Chondrocyte (in vitro differentiated cells): Measurements from ENCODE around the gene KIAA0040. TPM values are rescaled to one million over a fixed set of nuclear protein-coding genes. Genes with fewer than 3 reads are reported as not detected.

Experiments used
- DNase-seq: peaks from one replicate; pipeline ENCODE4 v3.0.0; 2021; ENCODE audit warnings: mixed read lengths, low spot score
- H3K27ac Mint-ChIP-seq: one replicate; pipeline ENCODE4 v1.8.0; 2021; ENCODE audit warnings: mild to moderate bottlenecking, moderate library complexity, mixed read lengths; ENCODE audit not compliant: unreplicated experiment
- H3K27me3 Mint-ChIP-seq: 2 replicates; pipeline ENCODE4 v1.8.0; 2021; ENCODE audit warnings: low read depth, mixed read lengths
- H3K36me3 Mint-ChIP-seq: 2 replicates; pipeline ENCODE4 v1.8.0; 2021; ENCODE audit warnings: low read depth, mixed read lengths
- H3K4me1 Mint-ChIP-seq: 2 replicates; pipeline ENCODE4 v1.8.0; 2021; ENCODE audit warnings: low read depth, mild to moderate bottlenecking, mixed read lengths
- H3K4me3 Mint-ChIP-seq: one replicate; pipeline ENCODE4 v1.8.0; 2021; ENCODE audit warnings: mild to moderate bottlenecking, moderate library complexity, mixed read lengths; ENCODE audit not compliant: unreplicated experiment
- H3K9me3 Mint-ChIP-seq: 2 replicates; pipeline ENCODE4 v1.8.0; 2021; ENCODE audit warnings: low read depth, mixed read lengths
- total RNA-seq: library from RNA; stranded (reverse); gene quantifications from 3 replicates; pipeline ENCODE4 v1.2.1, GENCODE V29; 2021
- TF ChIP-seq, protein P1 (sequence below): fragments of 200-600 bp; sonication (generic); IDR thresholded peaks from 2 replicates; pipeline ENCODE4 v1.5.0; 2021; ENCODE audit warnings: antibody characterized with exemption, mild to moderate bottlenecking, moderate library complexity

The KIAA0040 gene
- total RNA-seq, 1 donor from 2014 or later, result 0.75 TPM

DNA sequence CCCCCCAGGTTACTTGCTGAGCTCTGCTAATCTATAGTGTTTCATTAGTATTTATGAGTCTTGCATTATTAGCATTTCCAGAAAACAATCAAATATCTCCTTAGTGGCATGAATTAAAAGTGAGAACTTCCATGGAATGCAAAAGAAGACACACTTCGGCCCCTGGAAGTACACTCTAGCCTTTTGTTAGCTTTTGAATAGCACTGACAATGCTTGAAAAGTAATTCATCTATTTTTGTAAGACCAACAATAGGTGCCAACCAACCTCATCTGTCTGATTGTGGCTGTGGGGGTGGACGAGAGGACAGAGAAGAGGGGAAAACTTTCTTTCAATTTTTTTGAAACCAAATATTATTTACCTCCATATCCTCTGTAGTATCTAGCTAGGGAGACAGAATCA, 27.8 kb downstream of the KIAA0040 start:
- no peak overlapping the region for H3K27ac Mint-ChIP-seq
- H3K9me3 Mint-ChIP-seq, result no peaks in the 10 kb centered on the region
- H3K4me3 Mint-ChIP-seq, result no peak overlapping the region
- no peaks in the 10 kb centered on the region for H3K36me3 Mint-ChIP-seq
- TF ChIP-seq, protein P1, sequence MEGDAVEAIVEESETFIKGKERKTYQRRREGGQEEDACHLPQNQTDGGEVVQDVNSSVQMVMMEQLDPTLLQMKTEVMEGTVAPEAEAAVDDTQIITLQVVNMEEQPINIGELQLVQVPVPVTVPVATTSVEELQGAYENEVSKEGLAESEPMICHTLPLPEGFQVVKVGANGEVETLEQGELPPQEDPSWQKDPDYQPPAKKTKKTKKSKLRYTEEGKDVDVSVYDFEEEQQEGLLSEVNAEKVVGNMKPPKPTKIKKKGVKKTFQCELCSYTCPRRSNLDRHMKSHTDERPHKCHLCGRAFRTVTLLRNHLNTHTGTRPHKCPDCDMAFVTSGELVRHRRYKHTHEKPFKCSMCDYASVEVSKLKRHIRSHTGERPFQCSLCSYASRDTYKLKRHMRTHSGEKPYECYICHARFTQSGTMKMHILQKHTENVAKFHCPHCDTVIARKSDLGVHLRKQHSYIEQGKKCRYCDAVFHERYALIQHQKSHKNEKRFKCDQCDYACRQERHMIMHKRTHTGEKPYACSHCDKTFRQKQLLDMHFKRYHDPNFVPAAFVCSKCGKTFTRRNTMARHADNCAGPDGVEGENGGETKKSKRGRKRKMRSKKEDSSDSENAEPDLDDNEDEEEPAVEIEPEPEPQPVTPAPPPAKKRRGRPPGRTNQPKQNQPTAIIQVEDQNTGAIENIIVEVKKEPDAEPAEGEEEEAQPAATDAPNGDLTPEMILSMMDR, result no peak
- DNase-seq, result no peak
- no peaks in the 10 kb centered on the region for H3K4me1 Mint-ChIP-seq
- H3K27me3 Mint-ChIP-seq, result peaks cover 12% of the 10 kb centered on the region

DNA sequence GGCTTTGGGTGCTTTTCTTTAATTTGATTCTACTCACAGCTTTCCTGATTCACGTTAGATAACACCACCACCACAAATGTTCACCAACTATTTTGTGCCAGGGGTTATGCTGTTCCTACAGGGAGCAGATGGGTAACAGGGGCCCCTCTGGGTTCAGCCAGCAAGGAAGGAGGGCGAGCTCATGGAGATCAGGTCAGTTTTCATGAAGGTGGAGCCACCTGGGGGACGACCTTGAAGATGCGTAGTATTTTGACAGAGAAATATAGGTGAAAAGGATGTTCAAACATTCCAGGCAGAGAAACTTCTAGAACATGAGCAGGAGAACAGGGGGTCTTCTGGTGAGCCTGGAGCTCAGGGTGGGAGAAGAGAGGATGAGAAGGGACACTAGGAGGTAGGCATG, 28.9 kb downstream of the KIAA0040 start:
- no peaks in the 10 kb centered on the region for H3K9me3 Mint-ChIP-seq
- DNase-seq, result no peak
- peaks cover 12% of the 10 kb centered on the region for H3K27me3 Mint-ChIP-seq
- TF ChIP-seq, protein P1, result no peak
- H3K4me3 Mint-ChIP-seq, result no peak overlapping the region
- H3K27ac Mint-ChIP-seq, result no peak overlapping the region
- no peaks in the 10 kb centered on the region for H3K4me1 Mint-ChIP-seq
- H3K36me3 Mint-ChIP-seq, result no peaks in the 10 kb centered on the region

DNA sequence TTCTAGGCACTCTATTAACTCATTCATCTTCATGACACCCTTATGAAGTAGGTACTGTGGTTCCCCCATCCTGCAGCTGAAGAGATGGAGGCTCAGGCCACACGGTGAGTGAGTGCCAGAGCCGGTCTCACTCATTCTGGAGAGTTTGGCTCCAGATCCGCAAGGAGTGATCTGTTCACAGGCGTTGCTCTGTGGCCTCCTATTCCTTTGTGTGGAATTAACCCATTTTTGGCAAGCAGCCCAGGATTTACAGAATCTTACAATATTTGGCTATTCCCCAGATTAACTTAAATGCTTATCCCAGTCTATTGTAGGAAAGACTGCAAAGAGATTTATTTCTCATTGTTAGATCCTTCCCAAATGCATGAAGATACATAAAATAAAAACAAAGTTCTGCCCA, 29.6 kb downstream of the KIAA0040 start:
- Mint-ChIP-seq H3K4me3 (no peak overlapping the region), H3K4me1 (no peaks in the 10 kb centered on the region), H3K27me3 (peaks cover 12% of the 10 kb centered on the region), H3K36me3 (no peaks in the 10 kb centered on the region), H3K27ac (no peak overlapping the region), H3K9me3 (no peaks in the 10 kb centered on the region)
- TF ChIP-seq, protein P1, result no peak
- no peak for DNase-seq

DNA sequence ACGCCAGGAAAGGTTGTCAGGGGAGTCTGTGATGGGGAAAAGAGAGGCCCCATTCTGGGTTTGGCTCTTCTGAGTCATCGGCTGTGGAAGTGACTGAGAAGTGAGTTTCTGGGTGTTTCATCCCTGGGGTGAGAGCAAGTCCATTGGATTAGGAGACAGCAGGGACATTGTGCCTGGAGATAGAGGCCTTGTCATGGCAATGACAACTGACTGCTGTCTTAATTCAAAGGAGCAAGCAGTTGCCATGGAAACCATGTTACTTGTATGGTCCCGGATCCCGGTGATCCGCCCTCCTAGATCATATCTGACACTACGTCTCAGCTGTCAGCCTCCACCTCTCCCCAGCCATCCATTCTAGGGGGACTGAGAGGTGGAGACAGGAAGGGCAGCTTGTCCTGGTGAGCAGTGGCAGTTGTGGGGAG, 34.4 kb downstream of the KIAA0040 start:
- TF ChIP-seq, protein P1, result no peak
- H3K27ac Mint-ChIP-seq, result no peak overlapping the region
- H3K36me3 Mint-ChIP-seq, result no peaks in the 10 kb centered on the region
- peaks cover 17% of the 10 kb centered on the region for H3K27me3 Mint-ChIP-seq
- H3K9me3 Mint-ChIP-seq, result no peaks in the 10 kb centered on the region
- no peaks in the 10 kb centered on the region for H3K4me1 Mint-ChIP-seq
- H3K4me3 Mint-ChIP-seq, result no peak overlapping the region
- no peak for DNase-seq

DNA sequence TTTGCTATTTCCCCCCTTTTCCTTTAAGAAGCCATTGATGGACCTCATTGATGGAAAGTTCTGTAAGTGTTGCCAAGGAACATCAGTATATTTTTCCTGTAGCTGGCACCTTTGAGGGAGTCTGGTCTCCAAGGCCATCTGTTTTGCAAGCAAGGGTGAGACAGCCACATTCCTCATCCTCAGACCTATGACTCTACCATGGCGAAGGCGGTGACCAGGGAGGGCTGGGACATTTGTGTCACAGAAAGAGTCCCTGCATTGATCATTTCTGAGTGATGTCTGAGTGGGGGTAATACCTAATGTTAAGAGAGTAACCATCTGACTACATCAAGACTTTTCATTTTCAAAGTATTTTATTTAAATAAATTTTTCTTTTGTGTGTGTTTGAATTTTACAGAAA, 35.4 kb downstream of the KIAA0040 start:
- Mint-ChIP-seq H3K9me3 (no peaks in the 10 kb centered on the region), H3K27ac (no peak overlapping the region), H3K4me3 (no peak overlapping the region), H3K36me3 (no peaks in the 10 kb centered on the region), H3K27me3 (peaks cover 26% of the 10 kb centered on the region), H3K4me1 (peaks cover under 1% of the 10 kb centered on the region)
- DNase-seq, result no peak
- TF ChIP-seq, protein P1, result no peak
